ENCODE data around the gene ELAC2.

DNA sequence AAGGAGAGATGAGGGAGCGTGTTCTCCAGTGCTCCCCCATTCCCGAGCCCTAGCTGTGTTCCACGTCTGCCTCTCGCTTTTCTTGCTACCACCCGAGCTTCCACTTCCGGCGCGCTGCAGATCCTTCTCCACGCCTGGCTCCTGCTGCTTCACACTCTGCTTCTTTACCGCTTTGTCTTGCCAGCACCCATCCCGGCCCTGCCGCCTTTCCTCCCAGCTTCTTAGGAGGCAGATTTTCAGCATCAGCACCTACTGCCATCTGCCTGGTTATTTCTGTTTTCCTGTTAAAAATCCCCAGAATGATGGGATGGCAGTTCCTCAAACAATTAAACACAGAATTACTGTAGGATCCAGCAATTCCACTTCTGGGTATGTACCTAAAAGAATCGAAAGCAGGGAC lies 64.7 kb downstream of the ELAC2 start:
- TF ChIP-seq, protein P1, sequence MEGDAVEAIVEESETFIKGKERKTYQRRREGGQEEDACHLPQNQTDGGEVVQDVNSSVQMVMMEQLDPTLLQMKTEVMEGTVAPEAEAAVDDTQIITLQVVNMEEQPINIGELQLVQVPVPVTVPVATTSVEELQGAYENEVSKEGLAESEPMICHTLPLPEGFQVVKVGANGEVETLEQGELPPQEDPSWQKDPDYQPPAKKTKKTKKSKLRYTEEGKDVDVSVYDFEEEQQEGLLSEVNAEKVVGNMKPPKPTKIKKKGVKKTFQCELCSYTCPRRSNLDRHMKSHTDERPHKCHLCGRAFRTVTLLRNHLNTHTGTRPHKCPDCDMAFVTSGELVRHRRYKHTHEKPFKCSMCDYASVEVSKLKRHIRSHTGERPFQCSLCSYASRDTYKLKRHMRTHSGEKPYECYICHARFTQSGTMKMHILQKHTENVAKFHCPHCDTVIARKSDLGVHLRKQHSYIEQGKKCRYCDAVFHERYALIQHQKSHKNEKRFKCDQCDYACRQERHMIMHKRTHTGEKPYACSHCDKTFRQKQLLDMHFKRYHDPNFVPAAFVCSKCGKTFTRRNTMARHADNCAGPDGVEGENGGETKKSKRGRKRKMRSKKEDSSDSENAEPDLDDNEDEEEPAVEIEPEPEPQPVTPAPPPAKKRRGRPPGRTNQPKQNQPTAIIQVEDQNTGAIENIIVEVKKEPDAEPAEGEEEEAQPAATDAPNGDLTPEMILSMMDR (IDR thresholded peaks at IDR 0.05): no peak
- no peak for TF ChIP-seq POLR2A (IDR thresholded peaks at IDR 0.05)
